ENCODE measurements around the gene MRPL49.

- TF ChIP-seq ATF1 (CRISPR knock-in tag; IDR thresholded peaks at IDR 0.05) (no peak), HMGA2 (CRISPR knock-in tag; IDR thresholded peaks at IDR 0.05) (no peak), ESRRA (CRISPR knock-in tag; IDR thresholded peaks at IDR 0.05; ENCODE audit: borderline replicate concordance) (no peak)
Measured at GRCh38 chr11:65159012-65159411, 36.9 kb downstream of the MRPL49 start.

All from WTC11 (cell line).